HG03196 (cell line): ENCODE measurements around the gene HHATL.

ENCODE experiments used
- ATAC-seq: cut with Tn5 transposase; IDR thresholded peaks from one replicate; pipeline ENCODE4 v1.9.1; 2021; ENCODE audit not compliant: unreplicated experiment

The HHATL gene

DNA sequence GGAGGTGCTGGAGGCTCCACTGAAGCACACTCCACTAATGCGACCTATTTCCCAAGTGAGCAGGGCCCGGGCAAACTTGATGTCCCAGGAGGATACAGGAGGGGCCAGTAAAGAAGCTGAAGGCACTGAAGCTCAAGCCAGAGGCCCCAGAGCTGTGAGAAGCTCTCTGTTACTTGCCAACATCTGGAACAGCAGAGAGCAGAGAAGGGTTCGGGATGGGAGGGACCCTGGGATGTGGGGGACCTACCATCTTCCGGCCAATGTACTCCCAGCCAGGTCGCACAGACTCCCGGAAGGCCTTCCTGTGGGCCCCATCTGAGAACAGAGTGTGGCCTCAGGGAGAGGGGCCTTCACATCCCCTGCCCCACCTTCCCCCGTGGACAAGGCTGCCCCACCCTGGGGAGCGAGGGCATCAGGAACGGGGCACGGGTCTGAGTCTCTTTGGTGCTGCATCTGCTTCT is 3.1 kb downstream of the HHATL start:
- ATAC-seq = no peak

- no peak for ATAC-seq
These were observed 3.7 kb downstream of the HHATL start for GRCh38 chr3:42698911-42699230.

GRCh38 chr3:42698216-42698910 is 4.2 kb downstream of the HHATL start:
- ATAC-seq = no peak

GRCh38 chr3:42697289-42698051 is 5.1 kb downstream of the HHATL start:
- no peak for ATAC-seq

- no peak for ATAC-seq
These were observed 6.0 kb downstream of the HHATL start for GRCh38 chr3:42696356-42697288.

DNA sequence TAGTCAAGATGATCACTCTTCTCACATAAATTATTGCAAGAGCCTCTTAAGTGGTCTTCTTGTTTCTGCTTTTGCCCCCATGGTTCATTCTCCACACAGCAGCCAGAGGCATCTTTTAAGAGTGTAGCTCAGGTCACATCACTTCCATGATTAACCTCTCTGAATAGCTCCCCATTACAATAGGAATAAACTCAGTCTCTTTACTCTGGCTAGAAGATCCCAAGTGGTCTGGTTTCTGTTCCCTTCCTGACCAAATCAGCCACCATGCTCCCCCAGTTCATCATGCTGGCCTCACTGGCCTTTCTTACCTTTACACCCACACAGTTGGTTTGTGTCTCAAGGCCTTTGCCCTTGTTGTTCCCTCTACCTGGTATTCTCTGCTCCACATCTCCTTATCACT is 8.2 kb downstream of the HHATL start:
- ATAC-seq = no peak

- ATAC-seq = no peak
These were observed 9.1 kb downstream of the HHATL start for GRCh38 chr3:42693530-42693930.

- no peak for ATAC-seq
These were observed 9.7 kb downstream of the HHATL start for GRCh38 chr3:42692667-42693529.

- ATAC-seq = no peak
These were observed 10.6 kb downstream of the HHATL start for GRCh38 chr3:42691816-42692666.

DNA sequence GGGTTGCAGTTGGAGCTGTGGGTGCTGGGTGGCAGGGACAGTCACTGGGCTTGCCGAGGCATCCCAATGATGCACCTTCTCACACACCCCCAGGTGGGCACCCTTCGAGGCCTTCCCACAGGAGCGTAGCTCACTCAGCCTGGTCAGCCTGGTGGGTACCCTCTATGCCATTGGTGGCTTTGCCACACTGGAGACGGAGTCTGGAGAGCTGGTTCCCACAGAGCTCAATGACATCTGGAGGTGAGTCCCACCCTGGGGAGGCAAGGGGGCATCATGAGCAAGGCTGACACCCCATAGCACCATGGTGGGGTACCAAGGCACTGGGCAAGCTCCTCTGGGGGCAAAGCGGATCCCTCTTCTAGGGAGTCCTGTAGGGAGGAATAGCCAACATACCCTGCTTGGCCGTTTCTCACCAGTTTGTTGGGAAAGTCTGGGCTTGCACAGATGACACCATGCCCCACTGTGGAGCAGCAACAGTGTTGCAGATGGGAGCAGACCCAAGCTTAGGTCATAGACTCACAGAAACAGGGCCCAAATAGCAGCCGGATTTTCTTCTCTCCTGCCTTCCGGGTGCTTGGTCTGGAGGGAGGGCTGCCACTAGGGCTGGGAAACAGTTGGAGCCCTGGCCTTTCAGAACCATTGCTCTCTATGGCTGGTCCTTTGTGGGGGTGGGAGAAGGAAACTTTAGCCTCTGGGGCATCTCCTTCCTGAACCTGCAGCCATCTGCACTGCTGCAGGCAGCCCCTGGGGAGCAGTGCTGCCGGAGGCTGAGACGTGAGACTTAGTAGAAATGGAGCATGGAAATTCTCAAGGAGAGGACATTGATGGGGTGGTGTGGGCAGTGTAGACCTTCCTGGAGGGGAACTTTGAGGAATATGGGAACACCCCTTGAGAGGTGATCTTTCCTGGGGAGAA is 11.6 kb downstream of the HHATL start:
- no peak for ATAC-seq

GRCh38 chr3:42690191-42690590 is 12.4 kb downstream of the HHATL start:
- no peak for ATAC-seq

- no peak for ATAC-seq
These were observed 13.1 kb downstream of the HHATL start for GRCh38 chr3:42689421-42690014.

GRCh38 chr3:42688487-42689420 is 13.8 kb downstream of the HHATL start:
- ATAC-seq = no peak

DNA sequence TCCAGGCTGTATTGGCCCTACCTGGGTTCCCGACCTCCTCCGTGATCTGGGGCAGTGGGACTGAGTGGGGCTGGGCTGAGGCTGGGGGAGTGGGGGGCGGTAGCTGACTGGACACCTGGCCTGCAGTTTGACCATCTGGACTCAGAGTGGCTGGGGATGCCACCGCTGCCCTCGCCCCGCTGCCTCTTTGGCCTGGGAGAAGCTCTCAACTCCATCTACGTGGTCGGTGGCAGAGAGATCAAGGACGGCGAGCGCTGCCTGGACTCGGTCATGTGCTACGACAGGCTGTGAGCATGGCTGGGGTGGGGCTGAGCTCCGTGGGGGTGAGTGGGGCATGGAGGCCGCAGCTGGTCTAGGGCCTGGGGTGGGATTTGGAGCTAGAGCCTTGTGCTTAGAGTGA is 14.6 kb downstream of the HHATL start:
- no peak for ATAC-seq

GRCh38 chr3:42686832-42687650 is 15.6 kb downstream of the HHATL start:
- ATAC-seq = no peak
